Gastrocnemius medialis (tissue), 4 donors: ENCODE measurements around the gene SHC2. TPM values are rescaled to one million over a fixed set of nuclear protein-coding genes. Genes with fewer than 3 reads are reported as not detected.

Experiments
- ATAC-seq, 2 donors: fragments of 150-250 bp; one replicate each; pipeline ENCODE4 v1.9.1; 2016
- DNase-seq, 2 donors: peaks; one replicate each; pipeline ENCODE4 v3.0.0-alpha.2; 2019
- H3K27ac ChIP-seq, 4 donors: fragments of 200-600 bp; sonication (generic); 1 replicate in 1 of 4; 2 replicates in 3 of 4; pipeline ENCODE4 v1.5.1; 2016 to 2018; ENCODE audit warnings: mild to moderate bottlenecking in 2 of 4, moderate library complexity in 1 of 4
- H3K27me3 ChIP-seq, 3 donors: fragments of 200-600 bp; sonication (generic) in 2 of 3; 1 replicate in 1 of 3; 2 replicates in 2 of 3; pipeline versions ENCODE4 v1.5.1 to v1.6.0; 2016 to 2019; ENCODE audit warnings: mild to moderate bottlenecking in 1 of 3, moderate library complexity in 1 of 3
- H3K36me3 ChIP-seq, 2 donors: fragments of 200-600 bp; sonication (generic) in 1 of 2; one replicate each; pipeline ENCODE4 v1.5.1; 2017 to 2018
- H3K4me1 ChIP-seq, 2 donors: fragments of 200-600 bp; sonication (generic) in 1 of 2; one replicate each; pipeline ENCODE4 v1.5.1; 2016 to 2017; ENCODE audit warnings: mild to moderate bottlenecking in 2 of 2
- H3K4me3 ChIP-seq, 4 donors: fragments of 200-600 bp; sonication (generic) in 3 of 4; 1 replicate in 1 of 4; 2 replicates in 3 of 4; pipeline ENCODE4 v1.5.1; 2016 to 2019; ENCODE audit warnings: mild to moderate bottlenecking in 2 of 4
- H3K9me3 ChIP-seq, 3 donors: fragments of 200-600 bp; sonication (generic) in 2 of 3; 1 replicate in 1 of 3; 2 replicates in 2 of 3; pipeline ENCODE4 v1.5.1; 2016 to 2019
- CTCF ChIP-seq, 5 experiments: fragments of 450-650 bp in 3 of 5; fragments of 200-600 bp in 2 of 5; sonication (generic) in 2 of 5; IDR thresholded peaks in 4 of 5; conservative IDR thresholded peaks in 1 of 5; 1 replicate in 4 of 5; 2 replicates in 1 of 5; pipeline ENCODE4 v1.5.1; 2016 to 2019; ENCODE audit warnings: antibody characterized with exemption in 5 of 5, mild to moderate bottlenecking in 3 of 5, moderate library complexity in 3 of 5
- POLR2A ChIP-seq, 2 donors: fragments of 450-650 bp; IDR thresholded peaks; one replicate each; pipeline ENCODE4 v1.6.1; 2017; ENCODE audit warnings: antibody characterized with exemption in 2 of 2, mild to moderate bottlenecking in 2 of 2, moderate library complexity in 2 of 2
- in situ Hi-C, 4 donors: fragments of 200-750 bp; cut with MboI; loops; one replicate each; pipeline versions ENCODE4 v1.15.0 to v1.8.0; 2017; ENCODE audit warnings: low sequenced_read_pairs in 4 of 4
- intact Hi-C: fragments of 100-400 bp; cut with DNase I; formaldehyde crosslinking; loops from one replicate; pipeline ENCODE4 v1.15.1; 2023; ENCODE audit warnings: low total_unique reads
- total RNA-seq, 4 donors: library from RNA; depleted of rRNA; stranded (reverse); fragments of >200 nt; gene quantifications; one replicate each; pipeline versions ENCODE4 v1.1.0 to v1.2.3, GENCODE V29; 2016

The SHC2 gene
- total RNA-seq, 4 donors from 2014 or later, result 2.1 to 6.2 (median 4.5) TPM

GRCh38 chr19:392375-392970 lies 68.4 kb downstream of the SHC2 start:
- intact Hi-C loops, result no loop called here

GRCh38 chr19:391726-392374 lies 69.0 kb downstream of the SHC2 start:
- in situ Hi-C loops, result no loop called here
- ATAC-seq, result no peak

More at GRCh38 chr19:392375-392970, 68.4 kb downstream of the SHC2 start:
- H3K27ac ChIP-seq, result no peak overlapping the region
- in situ Hi-C loops, result no loop called here
- H3K4me3 ChIP-seq, result no peak overlapping the region
- DNase-seq (no peak), ATAC-seq (no peak)
- no peaks in the 10 kb centered on the region for H3K36me3 ChIP-seq
- TF ChIP-seq CTCF (IDR thresholded peaks at IDR 0.05 in 4 of 5, conservative IDR thresholded peaks at IDR 0.05 in 1 of 5) (no peak), POLR2A (IDR thresholded peaks at IDR 0.05) (no peak)
- H3K4me1 ChIP-seq, result no peaks in the 10 kb centered on the region
- H3K9me3 ChIP-seq, result no peaks in the 10 kb centered on the region
- peaks cover 0 to 10% (median 6%) of the 10 kb centered on the region in 3 donors for H3K27me3 ChIP-seq

GRCh38 chr19:391207-391557 lies 69.7 kb downstream of the SHC2 start:
- DNase-seq (no peak), ATAC-seq (no peak)
- Histone ChIP-seq H3K27ac (no peak overlapping the region), H3K9me3 (no peaks in the 10 kb centered on the region), H3K36me3 (no peaks in the 10 kb centered on the region), H3K4me3 (no peak overlapping the region), H3K27me3 (peaks cover 0 to 11% (median 6%) of the 10 kb centered on the region in 3 donors), H3K4me1 (no peaks in the 10 kb centered on the region)
- in situ Hi-C loops (no loop called here), intact Hi-C loops (no loop called here)
- no peak for TF ChIP-seq POLR2A (IDR thresholded peaks at IDR 0.05)
- TF ChIP-seq CTCF (IDR thresholded peaks at IDR 0.05 in 4 of 5, conservative IDR thresholded peaks at IDR 0.05 in 1 of 5), result no peak

More at GRCh38 chr19:391726-392374, 69.0 kb downstream of the SHC2 start:
- Histone ChIP-seq H3K27ac (no peak overlapping the region), H3K4me1 (no peaks in the 10 kb centered on the region), H3K27me3 (peaks cover 0 to 10% (median 6%) of the 10 kb centered on the region in 3 donors), H3K36me3 (no peaks in the 10 kb centered on the region), H3K9me3 (no peaks in the 10 kb centered on the region), H3K4me3 (no peak overlapping the region)
- TF ChIP-seq POLR2A (IDR thresholded peaks at IDR 0.05), result no peak
- no peak for TF ChIP-seq CTCF (IDR thresholded peaks at IDR 0.05 in 4 of 5, conservative IDR thresholded peaks at IDR 0.05 in 1 of 5)
- intact Hi-C loops, result no loop called here
- no peak for DNase-seq

- no peak overlapping the region for H3K27ac ChIP-seq
- in situ Hi-C loops (no loop called here), intact Hi-C loops (no loop called here)
- H3K27me3 ChIP-seq, result peaks cover 0 to 13% (median 7%) of the 10 kb centered on the region in 3 donors
- no peak overlapping the region for H3K4me3 ChIP-seq
- H3K9me3 ChIP-seq, result no peaks in the 10 kb centered on the region
- no peak for TF ChIP-seq CTCF (IDR thresholded peaks at IDR 0.05 in 4 of 5, conservative IDR thresholded peaks at IDR 0.05 in 1 of 5)
- TF ChIP-seq POLR2A (IDR thresholded peaks at IDR 0.05), result no peak
- ATAC-seq (no peak), DNase-seq (no peak)
- H3K4me1 ChIP-seq, result no peaks in the 10 kb centered on the region
- no peaks in the 10 kb centered on the region for H3K36me3 ChIP-seq
Measured at GRCh38 chr19:390386-391206, 70.2 kb downstream of the SHC2 start.
